Measurements from ENCODE around the gene S100A12. TPM values are rescaled to one million over a fixed set of nuclear protein-coding genes. Genes with fewer than 3 reads are reported as not detected.

Gene S100A12
- total RNA-seq, 1 experiment from 2014 or later = not detected

DNA sequence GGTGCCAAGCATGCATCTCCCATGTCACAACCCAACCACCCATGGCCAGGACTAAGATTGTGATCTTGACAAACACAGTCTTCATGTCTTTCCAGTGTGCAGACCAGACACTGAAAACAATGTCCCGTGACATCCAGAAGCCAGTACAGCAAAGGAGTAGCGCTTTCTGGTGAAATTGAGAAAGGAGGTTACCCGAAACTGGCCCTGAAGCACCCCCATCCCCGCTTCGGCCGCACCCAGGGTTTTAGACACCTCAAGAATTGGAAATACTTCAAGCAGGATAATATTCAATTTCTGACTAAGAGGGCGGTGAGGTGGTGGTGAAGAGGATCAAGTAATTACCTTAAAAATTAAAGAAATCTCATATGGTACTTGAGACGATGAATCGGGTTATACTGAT lies 26.0 kb upstream of the S100A12 start:
- Mint-ChIP-seq H3K9me3 (ENCODE audit: unreplicated experiment) (no peaks in the 10 kb centered on the region), H3K27me3 (ENCODE audit: insufficient read depth, unreplicated experiment) (peaks cover 42% of the 10 kb centered on the region), H3K4me1 (ENCODE audit: insufficient read depth, unreplicated experiment) (peaks cover 4% of the 10 kb centered on the region), H3K27ac (ENCODE audit: low read depth, unreplicated experiment) (no peak overlapping the region), H3K36me3 (ENCODE audit: insufficient read depth, unreplicated experiment) (no peaks in the 10 kb centered on the region), H3K4me3 (ENCODE audit: unreplicated experiment) (no peak overlapping the region)
- POLR2A ChIA-PET = interaction anchor here (1.0 kb wide), 1 partner anchor 88 kb away, joined by 3 read pairs; no protein-coding TSS in a partner anchor
- TF ChIP-seq CTCF (IDR thresholded peaks at IDR 0.05; ENCODE audit: unreplicated experiment) = no peak
- intact Hi-C loops (cut with micrococcal nuclease) = no loop called here
- BruUV-seq (replicated peaks) = no TSS peak
- CTCF ChIA-PET = interaction anchor here (1.1 to 5.5 kb wide), 5 partner anchors 16 to 94 kb away, joined by 3 to 31 read pairs (median 20); partner anchors contain the start of gene S100A9
- no peak for DNase-seq (ENCODE audit: unreplicated experiment)

DNA sequence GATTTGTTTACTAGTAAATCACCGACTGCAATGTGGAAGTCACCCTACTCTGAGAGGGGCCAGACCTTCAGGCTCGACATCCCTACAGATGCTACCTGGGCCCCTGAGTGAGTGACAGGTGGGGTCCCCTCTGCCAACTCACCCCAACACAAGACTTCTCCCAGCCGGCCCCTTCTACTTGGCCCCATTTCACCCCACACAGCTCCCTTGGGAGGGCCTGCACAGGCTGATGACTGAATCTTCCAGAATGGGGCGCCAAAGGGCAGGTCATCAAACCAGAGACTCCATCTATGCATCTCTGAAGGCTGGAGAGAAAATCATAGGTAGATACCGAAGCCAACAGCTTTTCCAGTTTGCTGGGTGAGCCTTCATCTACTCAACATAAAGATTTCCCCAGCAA lies 24.8 kb upstream of the S100A12 start:
- Mint-ChIP-seq H3K4me3 (ENCODE audit: unreplicated experiment) (no peak overlapping the region), H3K27ac (ENCODE audit: low read depth, unreplicated experiment) (no peak overlapping the region), H3K9me3 (ENCODE audit: unreplicated experiment) (no peaks in the 10 kb centered on the region), H3K27me3 (ENCODE audit: insufficient read depth, unreplicated experiment) (peaks cover 35% of the 10 kb centered on the region), H3K36me3 (ENCODE audit: insufficient read depth, unreplicated experiment) (no peaks in the 10 kb centered on the region), H3K4me1 (ENCODE audit: insufficient read depth, unreplicated experiment) (peaks cover 11% of the 10 kb centered on the region)
- peak; percentile 34 for DNase-seq (ENCODE audit: unreplicated experiment)
- ChIA-PET CTCF (interaction anchor here (0.5 to 9.3 kb wide), 7 partner anchors 35 to 1134 kb away, joined by 3 to 92 read pairs (median 3); no protein-coding TSS in a partner anchor), POLR2A (interaction anchor here (0.7 to 1.6 kb wide), 3 partner anchors 27 to 90 kb away, joined by 3 to 4 read pairs (median 3); no protein-coding TSS in a partner anchor)
- intact Hi-C loops (cut with micrococcal nuclease) = no loop called here
- no TSS peak for BruUV-seq (replicated peaks)
- no peak for TF ChIP-seq CTCF (IDR thresholded peaks at IDR 0.05; ENCODE audit: unreplicated experiment)

GRCh38 chr1:153399401-153400055 lies 24.1 kb upstream of the S100A12 start:
- intact Hi-C loops (cut with micrococcal nuclease) = no loop called here
- peaks cover 35% of the 10 kb centered on the region for H3K27me3 Mint-ChIP-seq (ENCODE audit: insufficient read depth, unreplicated experiment)
- no peak for TF ChIP-seq CTCF (IDR thresholded peaks at IDR 0.05; ENCODE audit: unreplicated experiment)
- no TSS peak for BruUV-seq (replicated peaks)
- POLR2A ChIA-PET = interaction anchor here (0.7 to 1.6 kb wide), 2 partner anchors 27 to 48 kb away, joined by 3 to 4 read pairs; no protein-coding TSS in a partner anchor
- DNase-seq (ENCODE audit: unreplicated experiment) = no peak
- no peak overlapping the region for H3K4me3 Mint-ChIP-seq (ENCODE audit: unreplicated experiment)
- peaks cover 19% of the 10 kb centered on the region for H3K4me1 Mint-ChIP-seq (ENCODE audit: insufficient read depth, unreplicated experiment)
- CTCF ChIA-PET = interaction anchor here (1.1 to 9.3 kb wide), 4 partner anchors 41 to 96 kb away, joined by 3 to 92 read pairs (median 12); no protein-coding TSS in a partner anchor
- no peaks in the 10 kb centered on the region for H3K36me3 Mint-ChIP-seq (ENCODE audit: insufficient read depth, unreplicated experiment)
- H3K9me3 Mint-ChIP-seq (ENCODE audit: unreplicated experiment) = no peaks in the 10 kb centered on the region
- no peak overlapping the region for H3K27ac Mint-ChIP-seq (ENCODE audit: low read depth, unreplicated experiment)

- H3K4me1 Mint-ChIP-seq (ENCODE audit: insufficient read depth, unreplicated experiment) = peaks cover 27% of the 10 kb centered on the region
- no TSS peak for BruUV-seq (replicated peaks)
- H3K27ac Mint-ChIP-seq (ENCODE audit: low read depth, unreplicated experiment) = no peak overlapping the region
- H3K9me3 Mint-ChIP-seq (ENCODE audit: unreplicated experiment) = no peaks in the 10 kb centered on the region
- intact Hi-C loops (cut with micrococcal nuclease) = no loop called here
- CTCF ChIA-PET = interaction anchor here (3.2 to 9.3 kb wide), 3 partner anchors 44 to 97 kb away, joined by 15 to 92 read pairs (median 20); no protein-coding TSS in a partner anchor
- H3K4me3 Mint-ChIP-seq (ENCODE audit: unreplicated experiment) = no peak overlapping the region
- POLR2A ChIA-PET = interaction anchor here (0.6 kb wide), 1 partner anchor 8 kb away, joined by 3 read pairs; no protein-coding TSS in a partner anchor
- no peak for DNase-seq (ENCODE audit: unreplicated experiment)
- H3K27me3 Mint-ChIP-seq (ENCODE audit: insufficient read depth, unreplicated experiment) = peaks cover 31% of the 10 kb centered on the region
- no peaks in the 10 kb centered on the region for H3K36me3 Mint-ChIP-seq (ENCODE audit: insufficient read depth, unreplicated experiment)
- no peak for TF ChIP-seq CTCF (IDR thresholded peaks at IDR 0.05; ENCODE audit: unreplicated experiment)
Observed at GRCh38 chr1:153397924-153398651, 22.7 kb upstream of the S100A12 start.
